Mesendoderm (in vitro differentiated cells): Measurements from ENCODE around the gene TMEM106C.

Source experiments
- DNase-seq: peaks from one replicate; pipeline ENCODE4 v3.0.0; 2013
- H2AK5ac ChIP-seq: 2 replicates; pipeline ENCODE4 v1.6.1; 2013; ENCODE audit warnings: low read length, inconsistent platforms
- H2BK120ac ChIP-seq: 2 replicates; pipeline ENCODE4 v1.6.1; 2013; ENCODE audit warnings: low read depth, mild to moderate bottlenecking, low read length, moderate library complexity, mixed read lengths
- H2BK15ac ChIP-seq: replicated peaks from 2 replicates; pipeline ENCODE4 v1.6.1; 2013; ENCODE audit warnings: low read depth, mild to moderate bottlenecking, moderate library complexity
- H2BK5ac ChIP-seq: 2 replicates; pipeline ENCODE4 v1.6.1; 2013; ENCODE audit warnings: low read length, inconsistent platforms
- H3K18ac ChIP-seq: 2 replicates; pipeline ENCODE4 v1.6.1; 2013; ENCODE audit warnings: mild to moderate bottlenecking, low read length, mixed read lengths
- H3K23ac ChIP-seq: one replicate; pipeline ENCODE4 v1.6.1; 2013; ENCODE audit warnings: low read length
- H3K27ac ChIP-seq: 2 replicates; pipeline ENCODE4 v1.5.1; 2013; ENCODE audit warnings: low read depth, mild to moderate bottlenecking, inconsistent platforms, low read length, moderate library complexity
- H3K27me3 ChIP-seq: 2 replicates; pipeline ENCODE4 v1.6.1; 2013; ENCODE audit warnings: low read length, control low read depth, mild to moderate bottlenecking, inconsistent platforms; ENCODE audit not compliant: insufficient read depth, poor library complexity
- H3K36me3 ChIP-seq: 2 replicates; pipeline ENCODE4 v1.6.1; 2013; ENCODE audit warnings: low read length, inconsistent platforms; ENCODE audit not compliant: control insufficient read depth, insufficient read depth
- H3K4ac ChIP-seq: one replicate; pipeline ENCODE4 v1.6.1; 2013; ENCODE audit warnings: low read depth, mild to moderate bottlenecking, low read length, moderate library complexity
- H3K4me1 ChIP-seq: 2 replicates; pipeline ENCODE4 v1.6.1; 2013; ENCODE audit warnings: low read depth, low read length, inconsistent platforms; ENCODE audit not compliant: control insufficient read depth
- H3K4me2 ChIP-seq: 2 replicates; pipeline ENCODE4 v1.6.1; 2013; ENCODE audit warnings: low read length
- H3K4me3 ChIP-seq: 2 replicates; pipeline ENCODE4 v1.5.1; 2013; ENCODE audit warnings: mild to moderate bottlenecking, low read length
- H3K56ac ChIP-seq: one replicate; pipeline ENCODE4 v1.6.1; 2013; ENCODE audit warnings: low read length
- H3K79me1 ChIP-seq: 2 replicates; pipeline ENCODE4 v1.6.1; 2013; ENCODE audit warnings: low read length, inconsistent platforms
- H3K79me2 ChIP-seq: 2 replicates; pipeline ENCODE4 v1.6.1; 2013; ENCODE audit warnings: mild to moderate bottlenecking, low read length; ENCODE audit not compliant: control insufficient read depth, insufficient read depth
- H3K9ac ChIP-seq: 2 replicates; pipeline ENCODE4 v1.6.1; 2013; ENCODE audit warnings: low read length, inconsistent platforms
- H4K5ac ChIP-seq: one replicate; pipeline ENCODE4 v1.6.1; 2013; ENCODE audit warnings: low read length
- H4K8ac ChIP-seq: one replicate; pipeline ENCODE4 v1.6.1; 2013; ENCODE audit warnings: low read depth, mild to moderate bottlenecking, control low read depth, low read length, moderate library complexity
- WGBS: extraction: QIAGEN DNeasy Blood & Tissue Kit; methylation state at CpG from one replicate; pipeline ENCODE4 v1.1.7; 2013; ENCODE audit warnings: low lambda C conversion rate, missing lambda C conversion rate; ENCODE audit not compliant: insufficient coverage; ENCODE audit errors: extremely low coverage; 5-methylcytosine and 5-hydroxymethylcytosine counted together

Gene TMEM106C

DNA sequence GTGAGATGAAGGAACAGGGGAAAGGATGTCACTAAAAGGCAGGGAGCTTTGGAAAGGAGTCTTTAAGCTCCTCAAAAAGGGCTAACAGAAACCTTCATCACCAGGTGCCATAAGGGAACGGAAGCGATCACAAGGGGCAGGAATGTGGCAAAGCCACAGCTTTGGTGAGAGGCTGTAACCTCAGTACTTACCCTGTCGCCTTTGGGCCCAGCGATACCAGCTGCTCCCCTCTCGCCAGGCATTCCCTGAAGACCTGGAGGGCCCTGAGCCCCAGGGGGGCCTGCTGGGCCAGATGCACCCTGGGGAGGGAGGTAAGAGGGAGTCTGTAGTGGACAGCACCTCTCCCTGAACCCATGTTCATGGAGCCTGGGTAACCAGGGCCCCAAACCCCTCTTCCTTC lies 18.9 kb downstream of the TMEM106C start:
- no peak overlapping the region for H3K56ac ChIP-seq
- no peak overlapping the region for H3K27ac ChIP-seq
- H2BK15ac ChIP-seq = no peak overlapping the region
- no peak overlapping the region for H3K9ac ChIP-seq
- no peaks in the 10 kb centered on the region for H3K4me1 ChIP-seq
- H3K4ac ChIP-seq = no peak overlapping the region
- no peaks in the 10 kb centered on the region for H3K27me3 ChIP-seq
- H3K79me1 ChIP-seq = no peaks in the 10 kb centered on the region
- H3K18ac ChIP-seq = no peak overlapping the region
- no peak overlapping the region for H3K23ac ChIP-seq
- H3K4me2 ChIP-seq = no peak overlapping the region
- no peak overlapping the region for H2BK5ac ChIP-seq
- H4K5ac ChIP-seq = no peak overlapping the region
- H2AK5ac ChIP-seq = no peak overlapping the region
- no CpG with 5 or more reads among the region's 5 CpGs for WGBS
- H2BK120ac ChIP-seq = no peak overlapping the region
- H3K36me3 ChIP-seq = no peaks in the 10 kb centered on the region
- H3K79me2 ChIP-seq = no peaks in the 10 kb centered on the region
- no peak overlapping the region for H4K8ac ChIP-seq
- DNase-seq = no peak
- H3K4me3 ChIP-seq = no peak overlapping the region

DNA sequence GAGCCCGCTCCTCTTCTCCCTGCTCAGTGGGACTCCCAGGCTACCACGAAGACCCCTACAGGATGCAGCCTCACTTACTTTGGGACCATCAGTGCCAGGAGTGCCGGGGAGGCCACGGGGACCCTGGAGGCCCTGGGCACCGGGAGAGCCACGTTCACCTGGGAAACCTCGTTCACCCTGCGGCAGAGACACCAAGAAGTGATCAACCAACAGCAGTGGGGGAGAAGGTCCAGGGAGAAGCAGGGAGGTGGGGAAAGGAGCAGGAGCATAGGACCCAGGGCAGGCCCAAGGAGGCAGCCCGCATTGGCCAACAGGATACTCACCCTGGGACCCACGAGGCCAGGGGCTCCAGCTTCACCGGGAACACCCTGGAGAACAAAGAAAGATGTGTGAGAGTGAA lies 19.4 kb downstream of the TMEM106C start:
- Histone ChIP-seq H4K5ac (no peak overlapping the region), H2BK5ac (no peak overlapping the region), H2AK5ac (no peak overlapping the region)

DNA sequence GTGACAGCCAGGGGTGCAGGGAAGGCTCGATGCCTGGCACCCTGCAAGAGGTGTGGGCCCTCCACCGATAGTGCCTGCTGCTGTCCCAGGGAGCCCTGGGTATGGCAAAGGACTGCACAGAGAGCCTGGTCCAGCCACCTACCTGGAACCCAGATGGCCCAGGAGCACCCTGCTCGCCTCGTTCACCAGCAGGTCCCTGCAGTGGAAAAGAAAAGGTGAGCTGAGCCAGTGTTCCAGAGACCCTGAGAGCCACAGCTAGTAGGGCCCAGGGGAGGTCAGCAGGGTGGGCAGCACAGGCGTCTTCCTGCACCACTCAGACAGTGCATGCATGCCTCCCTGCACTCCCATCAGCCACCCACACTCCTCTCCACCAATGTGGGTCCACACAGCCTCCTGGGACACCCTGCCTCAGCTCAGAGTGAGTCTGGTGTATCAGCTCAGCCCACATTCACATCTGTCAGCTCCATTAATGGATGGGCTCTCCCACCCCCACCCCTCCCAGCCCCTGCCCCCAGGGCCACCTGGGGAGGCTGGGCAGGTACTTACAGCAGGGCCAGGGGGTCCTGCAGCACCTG lies 20.2 kb downstream of the TMEM106C start:
- no peak overlapping the region for H3K23ac ChIP-seq
- H3K27me3 ChIP-seq = no peaks in the 10 kb centered on the region
- H3K36me3 ChIP-seq = no peaks in the 10 kb centered on the region
- H3K4me3 ChIP-seq = no peak overlapping the region
- H3K18ac ChIP-seq = no peak overlapping the region
- H3K79me2 ChIP-seq = no peaks in the 10 kb centered on the region
- no peak overlapping the region for H3K27ac ChIP-seq
- H2BK15ac ChIP-seq = no peak overlapping the region
- H3K9ac ChIP-seq = no peak overlapping the region
- H3K4me2 ChIP-seq = no peak overlapping the region
- H3K4me1 ChIP-seq = no peaks in the 10 kb centered on the region
- H3K4ac ChIP-seq = no peak overlapping the region
- no CpG with 5 or more reads among the region's 5 CpGs for WGBS
- H2AK5ac ChIP-seq = no peak overlapping the region
- no peaks in the 10 kb centered on the region for H3K79me1 ChIP-seq
- no peak overlapping the region for H2BK5ac ChIP-seq
- H3K56ac ChIP-seq = no peak overlapping the region
- H2BK120ac ChIP-seq = no peak overlapping the region
- H4K8ac ChIP-seq = no peak overlapping the region
- no peak for DNase-seq
- no peak overlapping the region for H4K5ac ChIP-seq

More for the DNA sequence above, 19.4 kb downstream of the TMEM106C start:
- Histone ChIP-seq H3K4me3 (no peak overlapping the region), H3K23ac (no peak overlapping the region), H3K9ac (no peak overlapping the region), H4K8ac (no peak overlapping the region), H3K4ac (no peak overlapping the region), H3K4me1 (no peaks in the 10 kb centered on the region), H3K56ac (no peak overlapping the region), H3K79me1 (no peaks in the 10 kb centered on the region), H2BK120ac (no peak overlapping the region), H2BK15ac (no peak overlapping the region), H3K79me2 (no peaks in the 10 kb centered on the region), H3K27me3 (no peaks in the 10 kb centered on the region), H3K18ac (no peak overlapping the region), H3K36me3 (no peaks in the 10 kb centered on the region), H3K27ac (no peak overlapping the region), H3K4me2 (no peak overlapping the region)
- no CpG with 5 or more reads among the region's 11 CpGs for WGBS
- DNase-seq = no peak

DNA sequence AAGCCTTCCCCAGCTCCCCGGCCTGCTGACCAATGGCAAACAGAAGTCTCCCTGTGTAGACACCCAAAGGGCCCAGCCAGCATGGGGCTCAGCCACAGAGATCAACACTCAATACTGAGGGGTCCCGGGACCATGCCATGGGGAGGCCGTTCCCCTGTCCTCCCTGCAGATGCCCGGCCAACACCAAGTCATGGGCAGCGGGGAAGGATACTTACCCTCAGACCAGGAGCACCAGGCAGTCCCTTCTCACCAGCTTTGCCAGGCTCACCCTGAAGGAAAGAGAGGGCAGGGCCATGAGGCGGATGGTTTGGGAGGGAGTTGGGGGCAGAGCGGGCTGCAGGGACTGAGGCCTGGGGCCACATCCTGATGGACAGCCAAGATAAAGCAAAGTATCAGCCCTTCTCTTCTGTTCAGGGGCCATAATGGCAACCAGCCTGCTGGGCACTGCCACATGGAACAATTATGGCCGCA lies 21.0 kb downstream of the TMEM106C start:
- Histone ChIP-seq H2BK5ac (no peak overlapping the region), H3K79me1 (no peaks in the 10 kb centered on the region), H3K9ac (no peak overlapping the region), H3K23ac (no peak overlapping the region), H2AK5ac (no peak overlapping the region), H3K79me2 (no peaks in the 10 kb centered on the region), H4K5ac (no peak overlapping the region), H3K36me3 (no peaks in the 10 kb centered on the region), H3K27ac (no peak overlapping the region), H3K4me3 (no peak overlapping the region), H2BK120ac (no peak overlapping the region), H2BK15ac (no peak overlapping the region), H4K8ac (no peak overlapping the region), H3K4me1 (no peaks in the 10 kb centered on the region), H3K56ac (no peak overlapping the region), H3K4ac (no peak overlapping the region), H3K4me2 (no peak overlapping the region), H3K27me3 (no peaks in the 10 kb centered on the region), H3K18ac (no peak overlapping the region)
- no CpG with 5 or more reads among the region's 8 CpGs for whole genome bisulfite sequencing
- no peak for DNase-seq

GRCh38 chr12:47985596-47986290 lies 22.3 kb downstream of the TMEM106C start:
- Histone ChIP-seq H2BK15ac (no peak overlapping the region), H2BK5ac (no peak overlapping the region), H2AK5ac (no peak overlapping the region), H3K9ac (no peak overlapping the region), H3K56ac (no peak overlapping the region), H4K8ac (no peak overlapping the region), H3K27ac (no peak overlapping the region), H3K4me2 (no peak overlapping the region), H3K79me2 (no peaks in the 10 kb centered on the region), H3K79me1 (no peaks in the 10 kb centered on the region), H3K23ac (no peak overlapping the region), H3K36me3 (no peaks in the 10 kb centered on the region), H2BK120ac (no peak overlapping the region), H3K27me3 (no peaks in the 10 kb centered on the region), H4K5ac (no peak overlapping the region), H3K4me1 (no peaks in the 10 kb centered on the region), H3K4me3 (no peak overlapping the region), H3K18ac (no peak overlapping the region), H3K4ac (no peak overlapping the region)
- no peak for DNase-seq
- WGBS = no CpG with 5 or more reads among the region's 16 CpGs

GRCh38 chr12:47986291-47986660 lies 22.9 kb downstream of the TMEM106C start:
- no peak overlapping the region for H3K23ac ChIP-seq
- H3K9ac ChIP-seq = no peak overlapping the region
- H2BK15ac ChIP-seq = no peak overlapping the region
- no peak overlapping the region for H3K4me2 ChIP-seq
- no peak overlapping the region for H4K8ac ChIP-seq
- H3K4ac ChIP-seq = no peak overlapping the region
- H2AK5ac ChIP-seq = no peak overlapping the region
- H2BK120ac ChIP-seq = no peak overlapping the region
- WGBS = no CpG with 5 or more reads among the region's 8 CpGs
- no peak overlapping the region for H3K18ac ChIP-seq
- no peaks in the 10 kb centered on the region for H3K79me2 ChIP-seq
- H4K5ac ChIP-seq = no peak overlapping the region
- H2BK5ac ChIP-seq = no peak overlapping the region
- no peak overlapping the region for H3K4me3 ChIP-seq
- no peak for DNase-seq
- no peak overlapping the region for H3K56ac ChIP-seq
- H3K4me1 ChIP-seq = no peaks in the 10 kb centered on the region
- no peaks in the 10 kb centered on the region for H3K27me3 ChIP-seq
- H3K79me1 ChIP-seq = no peaks in the 10 kb centered on the region
- no peaks in the 10 kb centered on the region for H3K36me3 ChIP-seq
- no peak overlapping the region for H3K27ac ChIP-seq
